ENCODE results near the gene SLC25A24. TPM values are rescaled to one million over a fixed set of nuclear protein-coding genes. Genes with fewer than 3 reads are reported as not detected.
A peak's percentile ranks its signal among the peaks of the same experiment; 100 is the strongest.
"Not testable (repeated sequence)": the region's sequence is repeated elsewhere in the genome, so short reads cannot be mapped to it uniquely, and the experiment has no call there.

The SLC25A24 gene
- total RNA-seq, 1 donor from 2014 or later = 7.0 TPM

DNA sequence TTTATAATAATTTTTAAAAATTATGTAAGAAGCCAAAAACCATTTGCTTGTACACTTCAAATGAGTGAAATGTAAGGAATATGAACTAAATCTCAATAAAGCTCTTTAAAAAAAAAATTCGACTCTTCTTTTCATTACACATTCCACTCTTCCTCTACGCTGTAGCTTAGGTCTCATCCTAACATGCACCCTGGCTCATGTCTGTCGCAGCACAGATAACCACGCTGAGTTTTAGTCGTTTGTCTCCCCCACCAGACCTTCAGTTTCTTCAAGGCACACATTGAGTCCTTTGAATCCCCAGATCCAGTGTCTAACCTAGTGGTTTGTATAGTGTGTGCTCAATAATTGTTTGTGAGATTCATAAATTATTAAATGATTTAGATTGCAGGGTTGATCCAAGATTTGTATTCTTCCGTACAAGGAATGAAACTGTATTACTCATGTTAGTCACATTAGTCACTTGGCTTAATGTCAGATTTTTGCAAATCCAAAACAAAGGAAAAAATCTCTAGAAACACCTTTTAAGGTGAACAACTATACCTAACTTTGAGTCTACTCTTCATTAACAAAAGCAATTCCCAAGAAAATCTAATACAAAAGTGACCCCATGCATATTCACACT lies 57.3 kb downstream of the SLC25A24 start:
- Histone ChIP-seq H3K27ac (peak overlapping the region in 1 of 2 donors; percentile 24), H3K4me3 (no peak overlapping the region), H3K27me3 (no peaks in the 10 kb centered on the region), H3K9me3 (peaks cover 0 to 9% of the 10 kb centered on the region in 2 donors), H3K36me3 (peaks cover 27 to 41% of the 10 kb centered on the region in 2 donors), H3K4me1 (no peaks in the 10 kb centered on the region)
- intact Hi-C loops (cut with DNase I) = no loop called here
- TF ChIP-seq, protein P1, sequence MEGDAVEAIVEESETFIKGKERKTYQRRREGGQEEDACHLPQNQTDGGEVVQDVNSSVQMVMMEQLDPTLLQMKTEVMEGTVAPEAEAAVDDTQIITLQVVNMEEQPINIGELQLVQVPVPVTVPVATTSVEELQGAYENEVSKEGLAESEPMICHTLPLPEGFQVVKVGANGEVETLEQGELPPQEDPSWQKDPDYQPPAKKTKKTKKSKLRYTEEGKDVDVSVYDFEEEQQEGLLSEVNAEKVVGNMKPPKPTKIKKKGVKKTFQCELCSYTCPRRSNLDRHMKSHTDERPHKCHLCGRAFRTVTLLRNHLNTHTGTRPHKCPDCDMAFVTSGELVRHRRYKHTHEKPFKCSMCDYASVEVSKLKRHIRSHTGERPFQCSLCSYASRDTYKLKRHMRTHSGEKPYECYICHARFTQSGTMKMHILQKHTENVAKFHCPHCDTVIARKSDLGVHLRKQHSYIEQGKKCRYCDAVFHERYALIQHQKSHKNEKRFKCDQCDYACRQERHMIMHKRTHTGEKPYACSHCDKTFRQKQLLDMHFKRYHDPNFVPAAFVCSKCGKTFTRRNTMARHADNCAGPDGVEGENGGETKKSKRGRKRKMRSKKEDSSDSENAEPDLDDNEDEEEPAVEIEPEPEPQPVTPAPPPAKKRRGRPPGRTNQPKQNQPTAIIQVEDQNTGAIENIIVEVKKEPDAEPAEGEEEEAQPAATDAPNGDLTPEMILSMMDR (IDR thresholded peaks at IDR 0.05) = no peak
- no peak for DNase-seq (ENCODE audit: low spot score in 2 of 2)

GRCh38 chr1:108142258-108142657 lies 57.9 kb downstream of the SLC25A24 start:
- no peak overlapping the region for H3K27ac ChIP-seq

GRCh38 chr1:108141621-108142020 lies 58.5 kb downstream of the SLC25A24 start:
- DNase-seq (ENCODE audit: low spot score in 2 of 2) = no peak
- Histone ChIP-seq H3K27me3 (no peaks in the 10 kb centered on the region), H3K27ac (no peak overlapping the region), H3K36me3 (peaks cover 29 to 41% of the 10 kb centered on the region in 2 donors), H3K4me1 (no peaks in the 10 kb centered on the region), H3K9me3 (peaks cover 0 to 9% of the 10 kb centered on the region in 2 donors), H3K4me3 (no peak overlapping the region)
- intact Hi-C loops (cut with DNase I) = no loop called here
- TF ChIP-seq, protein P1 (IDR thresholded peaks at IDR 0.05) = no peak

More at GRCh38 chr1:108142258-108142657, 57.9 kb downstream of the SLC25A24 start:
- H3K36me3 ChIP-seq = peaks cover 27 to 41% of the 10 kb centered on the region in 2 donors
- no peaks in the 10 kb centered on the region for H3K4me1 ChIP-seq
- DNase-seq (ENCODE audit: low spot score in 2 of 2) = no peak
- H3K27me3 ChIP-seq = no peaks in the 10 kb centered on the region
- intact Hi-C loops (cut with DNase I) = no loop called here
- TF ChIP-seq, protein P1 (IDR thresholded peaks at IDR 0.05) = no peak
- H3K4me3 ChIP-seq = no peak overlapping the region
- peaks cover 0 to 9% of the 10 kb centered on the region in 2 donors for H3K9me3 ChIP-seq

GRCh38 chr1:108140936-108141335 lies 59.2 kb downstream of the SLC25A24 start:
- Histone ChIP-seq H3K36me3 (peaks cover 28 to 41% of the 10 kb centered on the region in 2 donors), H3K27me3 (no peaks in the 10 kb centered on the region), H3K4me3 (no peak overlapping the region), H3K27ac (no peak overlapping the region), H3K4me1 (no peaks in the 10 kb centered on the region), H3K9me3 (peaks cover 0 to 4% of the 10 kb centered on the region in 2 donors)
- intact Hi-C loops (cut with DNase I) = no loop called here
- DNase-seq (ENCODE audit: low spot score in 2 of 2) = no peak
- TF ChIP-seq, protein P1 (IDR thresholded peaks at IDR 0.05) = no peak

- Histone ChIP-seq H3K36me3 (peaks cover 35 to 42% of the 10 kb centered on the region in 2 donors), H3K27ac (no peak overlapping the region), H3K4me1 (no peaks in the 10 kb centered on the region), H3K27me3 (no peaks in the 10 kb centered on the region), H3K4me3 (no peak overlapping the region), H3K9me3 (no peaks in the 10 kb centered on the region)
- TF ChIP-seq, protein P1 (IDR thresholded peaks at IDR 0.05) = no peak
- intact Hi-C loops (cut with DNase I) = no loop called here
- no peak for DNase-seq (ENCODE audit: low spot score in 2 of 2)
These were observed 60.0 kb downstream of the SLC25A24 start for GRCh38 chr1:108140177-108140576.

DNA sequence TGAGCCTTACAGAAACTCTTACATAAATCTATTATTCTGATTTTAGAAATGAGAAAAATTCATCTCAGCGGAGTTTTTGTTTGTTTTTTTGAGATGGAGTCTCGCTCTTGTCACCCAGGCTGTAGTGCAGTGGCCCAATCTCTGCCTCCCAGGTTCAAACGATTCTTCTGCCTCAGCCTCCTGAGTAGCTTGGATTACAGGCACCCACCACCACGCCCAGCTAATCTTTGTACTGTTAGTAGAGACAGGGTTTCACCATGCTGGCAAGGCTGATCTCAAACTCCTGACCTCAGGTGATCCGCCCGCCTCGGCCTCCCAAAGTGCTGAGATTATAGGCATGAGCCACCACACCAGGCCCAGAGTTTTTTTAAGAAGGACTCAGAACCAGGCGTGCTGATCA lies 60.6 kb downstream of the SLC25A24 start:
- H3K36me3 ChIP-seq = peaks cover 35 to 42% of the 10 kb centered on the region in 2 donors
- DNase-seq (ENCODE audit: low spot score in 2 of 2); intact Hi-C loops (cut with DNase I): not testable (repeated sequence)

GRCh38 chr1:108133148-108133547 lies 67.0 kb downstream of the SLC25A24 start:
- H3K27ac ChIP-seq; H3K27me3 ChIP-seq; DNase-seq (ENCODE audit: low spot score in 2 of 2); H3K4me1 ChIP-seq; intact Hi-C loops (cut with DNase I); H3K4me3 ChIP-seq; H3K9me3 ChIP-seq: not testable (repeated sequence)
- H3K36me3 ChIP-seq = peaks cover 33 to 40% of the 10 kb centered on the region in 2 donors

More for the DNA sequence above, 60.6 kb downstream of the SLC25A24 start:
- not testable (repeated sequence) for H3K4me1 ChIP-seq, H3K4me3 ChIP-seq, H3K9me3 ChIP-seq, H3K27ac ChIP-seq, H3K27me3 ChIP-seq

- H3K4me3 ChIP-seq; H3K27ac ChIP-seq; H3K27me3 ChIP-seq; H3K4me1 ChIP-seq; H3K9me3 ChIP-seq; DNase-seq (ENCODE audit: low spot score in 2 of 2); intact Hi-C loops (cut with DNase I): not testable (repeated sequence)
- peaks cover 25 to 32% of the 10 kb centered on the region in 2 donors for H3K36me3 ChIP-seq
These were observed 67.8 kb downstream of the SLC25A24 start for GRCh38 chr1:108132367-108132766.

GRCh38 chr1:108131281-108131680 lies 68.9 kb downstream of the SLC25A24 start:
- H3K27me3 ChIP-seq; H3K4me3 ChIP-seq; DNase-seq (ENCODE audit: low spot score in 2 of 2); intact Hi-C loops (cut with DNase I); H3K4me1 ChIP-seq; H3K9me3 ChIP-seq; H3K27ac ChIP-seq: not testable (repeated sequence)
- H3K36me3 ChIP-seq = peaks cover 14 to 21% of the 10 kb centered on the region in 2 donors

Data from ascending aorta (tissue), 2 donors.